Hepatocyte (in vitro differentiated cells): ENCODE results near the gene HPS6. TPM values are rescaled to one million over a fixed set of nuclear protein-coding genes. Genes with fewer than 3 reads are reported as not detected.

Experiments used
- DNase-seq: peaks from one replicate; pipeline ENCODE4 v3.0.0-alpha.2; 2016; ENCODE audit warnings: low spot score
- H2AFZ ChIP-seq: fragments of 200-600 bp; sonication (generic); 2 replicates; pipeline ENCODE4 v1.6.0; 2016; ENCODE audit warnings: antibody characterized with exemption, mild to moderate bottlenecking
- H3K27ac ChIP-seq: fragments of 200-600 bp; sonication (generic); 2 replicates; pipeline ENCODE4 v1.5.1; 2016; ENCODE audit warnings: mild to moderate bottlenecking
- H3K27me3 ChIP-seq: fragments of 200-600 bp; sonication (generic); 2 replicates; pipeline ENCODE4 v1.6.1; 2016
- H3K36me3 ChIP-seq: fragments of 200-600 bp; sonication (generic); replicated peaks from 2 replicates; pipeline ENCODE4 v1.5.1; 2016; ENCODE audit warnings: low read depth; ENCODE audit not compliant: insufficient read depth
- H3K4me1 ChIP-seq: fragments of 200-600 bp; sonication (generic); 2 replicates; pipeline ENCODE4 v1.5.1; 2016; ENCODE audit warnings: mild to moderate bottlenecking, moderate library complexity; ENCODE audit not compliant: insufficient read depth
- H3K4me2 ChIP-seq: fragments of 200-600 bp; sonication (generic); 2 replicates; pipeline ENCODE4 v1.6.0; 2016
- H3K4me3 ChIP-seq: fragments of 200-600 bp; sonication (generic); 2 replicates; pipeline ENCODE4 v1.5.1; 2016; ENCODE audit warnings: mild to moderate bottlenecking
- H3K79me2 ChIP-seq: fragments of 200-600 bp; sonication (generic); 2 replicates; pipeline ENCODE4 v1.6.0; 2017; ENCODE audit warnings: mild to moderate bottlenecking
- H3K9me2 ChIP-seq: fragments of 200-600 bp; sonication (generic); replicated peaks from 2 replicates; pipeline ENCODE4 v1.6.0; 2017; ENCODE audit warnings: mild to moderate bottlenecking; ENCODE audit not compliant: insufficient read depth
- H3K9me3 ChIP-seq: fragments of 200-600 bp; sonication (generic); 2 replicates; pipeline ENCODE4 v1.5.1; 2016; ENCODE audit warnings: low read depth, mild to moderate bottlenecking
- H4K20me1 ChIP-seq: fragments of 200-600 bp; sonication (generic); 2 replicates; pipeline ENCODE4 v1.6.0; 2016; ENCODE audit warnings: mild to moderate bottlenecking; ENCODE audit not compliant: insufficient read depth, poor library complexity, severe bottlenecking
- CTCF ChIP-seq: fragments of 200-600 bp; sonication (generic); IDR thresholded peaks from 2 replicates; pipeline ENCODE4 v1.5.1; 2016; ENCODE audit warnings: antibody characterized with exemption, mild to moderate bottlenecking; ENCODE audit not compliant: poor library complexity
- EZH2 ChIP-seq: fragments of 200-600 bp; sonication (generic); IDR thresholded peaks from 2 replicates; pipeline ENCODE4 v1.6.1; 2016; ENCODE audit warnings: antibody characterized with exemption, mild to moderate bottlenecking, borderline replicate concordance
- EZH2phosphoT487 ChIP-seq: fragments of 200-600 bp; sonication (generic); IDR thresholded peaks from one replicate; pipeline ENCODE4 v1.6.1; 2018; ENCODE audit warnings: antibody characterized with exemption, mild to moderate bottlenecking, low read depth, moderate library complexity; ENCODE audit not compliant: unreplicated experiment, severe bottlenecking
- WGBS: methylation state at CpG from one replicate; pipeline ENCODE4 v1.1.6; 2016; ENCODE audit warnings: low lambda C conversion rate; ENCODE audit errors: missing lambda C conversion rate; 5-methylcytosine and 5-hydroxymethylcytosine counted together
- polyA plus RNA-seq: library from polyadenylated mRNA; unstranded; fragments of >200 nt; fragmentation: Nextera tagmentation; extraction: Ambion mirVana; gene quantifications from 2 replicates; pipeline ENCODE4 v1.2.1, GENCODE V29; 2016
- total RNA-seq: library from RNA; depleted of rRNA; stranded (reverse); fragments of >200 nt; gene quantifications from 2 replicates; pipeline ENCODE4 v1.2.3, GENCODE V29; 2014

HPS6 gene
- total and polyA plus RNA-seq, 2 experiments from 2014 or later: 22.4 to 25.2 TPM

- Histone ChIP-seq H3K27ac (no peak overlapping the region), H3K27me3 (no peaks in the 10 kb centered on the region), H3K4me2 (no peak overlapping the region), H3K4me3 (no peak overlapping the region), H3K36me3 (no peaks in the 10 kb centered on the region), H4K20me1 (peaks cover 54% of the 10 kb centered on the region), H3K9me3 (no peaks in the 10 kb centered on the region), H3K9me2 (no peaks in the 10 kb centered on the region), H2AFZ (no peak overlapping the region), H3K4me1 (peaks cover 18% of the 10 kb centered on the region), H3K79me2 (peaks cover 43% of the 10 kb centered on the region)
- 94% methylated on average over 24 of the region's 24 CpGs for WGBS
- TF ChIP-seq CTCF (no peak), EZH2phosphoT487 (no peak), EZH2 (no peak)
- DNase-seq: no peak
These were observed 44.3 kb downstream of the HPS6 start for GRCh38 chr10:102109166-102110116.

- H3K4me2 ChIP-seq: no peak overlapping the region
- H3K36me3 ChIP-seq: no peaks in the 10 kb centered on the region
- H3K27ac ChIP-seq: no peak overlapping the region
- no peak overlapping the region for H3K4me3 ChIP-seq
- no peak overlapping the region for H2AFZ ChIP-seq
- TF ChIP-seq CTCF (no peak), EZH2 (no peak), EZH2phosphoT487 (no peak)
- H3K79me2 ChIP-seq: peaks cover 59% of the 10 kb centered on the region
- no peaks in the 10 kb centered on the region for H3K27me3 ChIP-seq
- no peaks in the 10 kb centered on the region for H3K9me2 ChIP-seq
- WGBS: 97% methylated on average over 12 of the region's 12 CpGs
- no peaks in the 10 kb centered on the region for H3K9me3 ChIP-seq
- peaks cover 54% of the 10 kb centered on the region for H4K20me1 ChIP-seq
- DNase-seq: no peak
- peaks cover 31% of the 10 kb centered on the region for H3K4me1 ChIP-seq
These were observed 46.1 kb downstream of the HPS6 start for GRCh38 chr10:102111276-102111675.

GRCh38 chr10:102112210-102112817, 47.2 kb downstream of the HPS6 start:
- DNase-seq: no peak
- peak overlapping the region; percentile 78 for H3K4me2 ChIP-seq
- H3K9me2 ChIP-seq: no peaks in the 10 kb centered on the region
- no peak overlapping the region for H3K4me3 ChIP-seq
- no peak for TF ChIP-seq EZH2
- TF ChIP-seq CTCF: no peak
- no peak for TF ChIP-seq EZH2phosphoT487
- H3K4me1 ChIP-seq: peaks cover 41% of the 10 kb centered on the region
- no peaks in the 10 kb centered on the region for H3K36me3 ChIP-seq
- no peak overlapping the region for H2AFZ ChIP-seq
- WGBS: 38% methylated on average over 3 of the region's 3 CpGs
- H3K27me3 ChIP-seq: no peaks in the 10 kb centered on the region
- H3K79me2 ChIP-seq: peaks cover 69% of the 10 kb centered on the region
- peaks cover 51% of the 10 kb centered on the region for H4K20me1 ChIP-seq
- no peak overlapping the region for H3K27ac ChIP-seq
- H3K9me3 ChIP-seq: no peaks in the 10 kb centered on the region
